Non-pigmented ciliary epithelial cell (primary cell): ENCODE measurements around the gene EIF3I.

Source experiments
- DNase-seq: peaks from one replicate; pipeline ENCODE4 v3.0.0-alpha.2; 2010; ENCODE audit warnings: low read depth

The EIF3I gene

DNA sequence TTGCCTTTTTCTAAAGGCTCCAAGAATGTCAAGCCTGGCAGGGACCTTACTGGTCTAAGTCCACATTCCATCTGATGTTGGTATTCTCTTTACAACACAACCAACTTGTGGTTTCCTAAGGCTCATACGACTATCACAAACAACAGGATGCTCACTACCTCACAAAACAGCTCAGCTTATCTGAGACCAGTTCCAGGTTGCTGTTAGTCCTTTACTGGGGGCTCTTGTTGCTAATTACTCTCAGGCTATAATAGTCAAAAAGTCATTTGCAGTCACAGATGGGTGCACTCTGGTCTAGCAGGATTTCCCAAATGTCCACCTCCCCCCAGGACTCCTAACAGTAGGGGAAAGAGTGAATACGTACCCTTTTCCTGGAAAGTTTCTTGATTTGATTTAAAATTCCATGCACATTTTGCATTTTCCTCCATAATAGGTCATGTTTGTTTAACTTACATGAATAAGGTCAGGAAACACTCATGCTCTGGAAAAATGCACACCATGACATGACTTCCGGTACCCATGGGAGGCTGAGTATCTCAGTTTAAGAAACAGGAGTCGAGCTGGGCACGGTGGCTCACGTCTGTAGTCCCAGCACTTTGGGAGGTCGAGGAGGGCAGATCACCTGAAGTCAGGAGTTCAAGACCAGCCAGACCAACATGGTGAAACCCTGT, 44.8 kb downstream of the EIF3I start:
- DNase-seq = no peak

GRCh38 chr1:32269744-32270143, 47.5 kb downstream of the EIF3I start:
- no peak for DNase-seq

GRCh38 chr1:32272557-32273390, 50.6 kb downstream of the EIF3I start:
- DNase-seq = no peak

DNA sequence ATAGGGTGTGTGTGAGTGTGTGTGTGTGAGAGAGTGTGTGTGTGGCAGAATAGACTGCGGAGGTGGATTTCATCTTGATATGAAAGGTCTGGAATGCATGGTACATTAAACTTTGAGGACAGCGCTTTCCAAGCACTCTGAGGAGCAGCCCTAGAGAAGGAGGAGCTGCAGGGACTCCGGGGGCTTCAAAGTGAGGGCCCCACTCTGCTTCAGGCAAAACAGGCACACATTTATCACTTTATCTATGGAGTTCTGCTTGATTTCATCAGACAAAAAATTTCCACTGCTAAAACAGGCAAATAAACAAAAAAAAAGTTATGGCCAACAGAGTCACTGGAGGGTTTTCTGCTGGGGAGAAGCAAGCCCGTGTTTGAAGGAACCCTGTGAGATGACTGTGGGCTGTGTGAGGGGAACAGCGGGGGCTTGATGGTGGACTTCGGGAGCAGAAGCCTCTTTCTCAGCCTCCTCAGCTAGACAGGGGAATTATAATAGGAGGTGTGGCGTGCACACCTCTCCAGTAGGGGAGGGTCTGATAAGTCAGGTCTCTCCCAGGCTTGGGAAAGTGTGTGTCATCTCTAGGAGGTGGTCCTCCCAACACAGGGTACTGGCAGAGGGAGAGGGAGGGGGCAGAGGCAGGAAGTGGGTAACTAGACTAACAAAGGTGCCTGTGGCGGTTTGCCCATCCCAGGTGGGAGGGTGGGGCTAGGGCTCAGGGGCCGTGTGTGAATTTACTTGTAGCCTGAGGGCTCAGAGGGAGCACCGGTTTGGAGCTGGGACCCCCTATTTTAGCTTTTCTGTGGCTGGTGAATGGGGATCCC, 51.4 kb downstream of the EIF3I start:
- DNase-seq = no peak

- DNase-seq = no peak
These were observed 52.6 kb downstream of the EIF3I start for GRCh38 chr1:32274646-32275340.

GRCh38 chr1:32275424-32275823, 53.2 kb downstream of the EIF3I start:
- no peak for DNase-seq

GRCh38 chr1:32276032-32276782, 54.0 kb downstream of the EIF3I start:
- no peak for DNase-seq
